Measurements from ENCODE around the gene PDGFRB. TPM values are rescaled to one million over a fixed set of nuclear protein-coding genes. Genes with fewer than 3 reads are reported as not detected.

Gene PDGFRB
- total RNA-seq, 1 donor from 2014 or later = 39.7 TPM

GRCh38 chr5:150181766-150182545 is 26.3 kb upstream of the PDGFRB start:
- DNase-seq = no peak
- Histone ChIP-seq H3K4me1 (peaks cover 26% of the 10 kb centered on the region), H3K4me3 (no peak overlapping the region), H3K27me3 (ENCODE audit: low read depth) (no peaks in the 10 kb centered on the region), H3K36me3 (no peaks in the 10 kb centered on the region), H3K27ac (replicated peaks) (peak overlapping the region; percentile 91), H3K9me3 (replicated peaks) (no peaks in the 10 kb centered on the region)
- intact Hi-C loops (cut with micrococcal nuclease) = no loop called here
- TF ChIP-seq CTCF (IDR thresholded peaks at IDR 0.05; ENCODE audit: borderline replicate concordance) = no peak

- intact Hi-C loops (cut with micrococcal nuclease) = no loop called here
- Histone ChIP-seq H3K4me1 (peaks cover 26% of the 10 kb centered on the region), H3K4me3 (no peak overlapping the region), H3K36me3 (no peaks in the 10 kb centered on the region), H3K27me3 (ENCODE audit: low read depth) (no peaks in the 10 kb centered on the region), H3K9me3 (replicated peaks) (no peaks in the 10 kb centered on the region), H3K27ac (replicated peaks) (peak overlapping the region; percentile 91)
- DNase-seq = no peak
- TF ChIP-seq CTCF (IDR thresholded peaks at IDR 0.05; ENCODE audit: borderline replicate concordance) = no peak
Measured at GRCh38 chr5:150181027-150181426, 25.4 kb upstream of the PDGFRB start.

GRCh38 chr5:150180241-150181026 is 24.8 kb upstream of the PDGFRB start:
- no peaks in the 10 kb centered on the region for H3K9me3 ChIP-seq (replicated peaks)
- no peak for TF ChIP-seq CTCF (IDR thresholded peaks at IDR 0.05; ENCODE audit: borderline replicate concordance)
- H3K27me3 ChIP-seq (ENCODE audit: low read depth) = no peaks in the 10 kb centered on the region
- peak; percentile 79 for DNase-seq
- peak overlapping the region; percentile 91 for H3K27ac ChIP-seq (replicated peaks)
- peaks cover 26% of the 10 kb centered on the region for H3K4me1 ChIP-seq
- H3K36me3 ChIP-seq = no peaks in the 10 kb centered on the region
- no peak overlapping the region for H3K4me3 ChIP-seq
- intact Hi-C loops (cut with micrococcal nuclease) = no loop called here

GRCh38 chr5:150179019-150179620 is 23.5 kb upstream of the PDGFRB start:
- no peaks in the 10 kb centered on the region for H3K9me3 ChIP-seq (replicated peaks)
- no peaks in the 10 kb centered on the region for H3K36me3 ChIP-seq
- no peaks in the 10 kb centered on the region for H3K27me3 ChIP-seq (ENCODE audit: low read depth)
- H3K27ac ChIP-seq (replicated peaks) = peak overlapping the region; percentile 91
- TF ChIP-seq CTCF (IDR thresholded peaks at IDR 0.05; ENCODE audit: borderline replicate concordance) = no peak
- intact Hi-C loops (cut with micrococcal nuclease) = no loop called here
- H3K4me3 ChIP-seq = no peak overlapping the region
- DNase-seq = no peak
- H3K4me1 ChIP-seq = peaks cover 26% of the 10 kb centered on the region

GRCh38 chr5:150178262-150178661 is 22.6 kb upstream of the PDGFRB start:
- peaks cover 26% of the 10 kb centered on the region for H3K4me1 ChIP-seq
- no peak for TF ChIP-seq CTCF (IDR thresholded peaks at IDR 0.05; ENCODE audit: borderline replicate concordance)
- DNase-seq = no peak
- no peaks in the 10 kb centered on the region for H3K27me3 ChIP-seq (ENCODE audit: low read depth)
- H3K9me3 ChIP-seq (replicated peaks) = no peaks in the 10 kb centered on the region
- no peak overlapping the region for H3K27ac ChIP-seq (replicated peaks)
- H3K4me3 ChIP-seq = no peak overlapping the region
- H3K36me3 ChIP-seq = no peaks in the 10 kb centered on the region
- intact Hi-C loops (cut with micrococcal nuclease) = no loop called here
